HG03571 (cell line): Measurements from ENCODE around the gene EIF2A.

Experiments
- ATAC-seq: cut with Tn5 transposase; IDR thresholded peaks from one replicate; pipeline ENCODE4 v1.9.1; 2021; ENCODE audit not compliant: unreplicated experiment

The EIF2A gene

DNA sequence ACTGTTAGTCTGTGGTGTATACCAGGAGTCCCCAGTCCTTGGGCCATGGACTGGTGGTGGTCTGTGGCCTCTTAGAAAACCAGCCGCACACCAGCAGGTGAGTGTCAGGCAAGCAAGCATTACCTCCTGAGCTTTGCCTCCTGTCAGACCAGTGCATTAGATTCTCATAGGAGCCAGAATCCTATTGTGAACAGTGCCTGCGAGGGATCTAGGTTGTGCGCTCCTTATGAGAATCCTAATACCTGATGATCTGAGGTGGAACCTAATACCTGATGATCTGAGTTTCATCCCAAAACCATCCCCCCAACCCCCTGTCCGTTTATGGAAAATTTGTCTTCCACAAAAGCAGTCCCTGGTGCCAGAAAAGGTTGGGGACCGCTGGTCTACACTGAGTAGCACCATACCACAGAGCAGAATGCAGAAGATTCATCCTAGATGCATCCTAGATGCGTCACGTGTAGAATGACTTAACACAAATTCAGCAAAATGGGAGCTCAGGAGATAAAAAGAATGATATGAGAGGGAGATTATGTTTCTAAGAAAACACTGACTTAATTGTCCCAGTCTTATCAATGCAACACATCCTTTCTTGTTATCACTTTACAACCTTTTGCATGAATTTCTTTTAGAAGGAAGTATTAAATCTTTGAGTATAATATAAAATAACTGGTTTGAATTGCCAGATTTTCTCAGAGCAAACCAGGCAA lies 85.1 kb downstream of the EIF2A start:
- ATAC-seq = no peak

GRCh38 chr3:150635076-150635475 lies 88.5 kb downstream of the EIF2A start:
- ATAC-seq = no peak

- peak; percentile 62 for ATAC-seq
Observed at GRCh38 chr3:150635526-150635925, 88.9 kb downstream of the EIF2A start.
